ENCODE results near the gene RBM4B. TPM values are rescaled to one million over a fixed set of nuclear protein-coding genes. Genes with fewer than 3 reads are reported as not detected.

The RBM4B gene
- total and polyA plus RNA-seq, 2 experiments from 2014 or later: 28.0 to 31.0 TPM

DNA sequence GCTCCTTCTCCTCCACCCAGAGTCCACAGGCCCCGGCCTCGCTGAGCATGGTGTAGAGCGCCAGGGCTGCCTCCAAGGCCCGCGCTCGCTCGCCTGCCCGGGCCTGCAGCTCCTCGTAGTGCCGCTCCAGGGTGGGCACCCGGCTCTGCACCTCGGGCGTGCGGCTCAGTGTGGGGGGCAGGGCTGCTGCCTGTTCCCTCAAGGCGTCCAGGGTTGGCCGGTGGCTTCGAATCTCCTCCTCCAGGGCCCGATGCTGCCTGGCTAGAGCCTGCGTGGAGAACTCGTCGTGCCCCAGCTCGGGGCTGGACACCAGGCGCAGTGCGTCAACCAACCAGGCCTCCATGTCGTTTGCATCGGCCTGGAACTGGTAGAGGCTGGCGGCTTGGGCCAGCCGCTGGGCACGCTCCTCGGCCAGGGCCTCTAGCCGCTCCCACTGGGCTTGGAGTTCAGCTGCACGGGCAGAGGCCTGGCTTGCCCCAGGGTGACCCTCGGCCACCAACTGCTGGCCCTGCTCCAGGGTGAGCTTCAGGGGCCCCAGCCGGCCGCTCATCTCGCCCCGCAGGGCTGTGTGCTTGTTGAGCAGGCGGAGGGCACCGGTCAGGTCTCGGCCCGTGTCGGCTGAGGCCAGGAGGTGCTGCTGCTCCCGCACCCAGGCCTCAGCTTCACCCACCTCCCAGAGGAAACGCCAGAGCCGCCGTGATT is 27.1 kb upstream of the RBM4B start:
- no peaks in the 10 kb centered on the region for H3K36me3 ChIP-seq (ENCODE audit: insufficient read depth)
- DNase-seq (ENCODE audit: low spot score) (no peak), ATAC-seq (no peak; the same call in none of the 3 replicates)
- H3K4me3 ChIP-seq: no peak overlapping the region
- no peaks in the 10 kb centered on the region for H3K79me2 ChIP-seq (replicated peaks; ENCODE audit: insufficient read depth)
- Mint-ChIP-seq H3K4me3 (no peak overlapping the region), H3K27ac (no peak overlapping the region), H3K9me3 (no peaks in the 10 kb centered on the region; the same call in 2 of the 3 replicates), H3K27me3 (ENCODE audit: insufficient read depth, low read depth, poor library complexity) (peaks cover 4% of the 10 kb centered on the region), H3K36me3 (ENCODE audit: low read depth) (peaks cover 48% of the 10 kb centered on the region), H3K4me1 (no peaks in the 10 kb centered on the region; the same call in 2 of the 3 replicates)
- no peak overlapping the region for H3K4me2 ChIP-seq
- H3K9me2 ChIP-seq (ENCODE audit: insufficient read depth): no peaks in the 10 kb centered on the region
- H3K27ac ChIP-seq (ENCODE audit: low read depth): no peak overlapping the region
- no peaks in the 10 kb centered on the region for H3K4me1 ChIP-seq (ENCODE audit: insufficient read depth)
- TF ChIP-seq EZH2 (IDR thresholded peaks at IDR 0.05; ENCODE audit: low read depth, unreplicated experiment) (no peak), NANOG (IDR thresholded peaks at IDR 0.05; ENCODE audit: borderline replicate concordance) (no peak), EZH2phosphoT487 (IDR thresholded peaks at IDR 0.05; ENCODE audit: unreplicated experiment) (no peak), ZNF114 (CRISPR knock-in tag; IDR thresholded peaks at IDR 0.05) (no peak), CREB1 (CRISPR knock-in tag; IDR thresholded peaks at IDR 0.05; ENCODE audit: low read depth) (no peak), POLR2AphosphoS5 (IDR thresholded peaks at IDR 0.05; ENCODE audit: low read depth) (no peak), STAT1 (IDR thresholded peaks at IDR 0.05; ENCODE audit: unreplicated experiment) (no peak), JUNB (IDR thresholded peaks at IDR 0.05; ENCODE audit: unreplicated experiment) (no peak), ZNF331 (CRISPR knock-in tag; IDR thresholded peaks at IDR 0.05; ENCODE audit: low read depth) (no peak)
- TF ChIP-seq, protein P1, sequence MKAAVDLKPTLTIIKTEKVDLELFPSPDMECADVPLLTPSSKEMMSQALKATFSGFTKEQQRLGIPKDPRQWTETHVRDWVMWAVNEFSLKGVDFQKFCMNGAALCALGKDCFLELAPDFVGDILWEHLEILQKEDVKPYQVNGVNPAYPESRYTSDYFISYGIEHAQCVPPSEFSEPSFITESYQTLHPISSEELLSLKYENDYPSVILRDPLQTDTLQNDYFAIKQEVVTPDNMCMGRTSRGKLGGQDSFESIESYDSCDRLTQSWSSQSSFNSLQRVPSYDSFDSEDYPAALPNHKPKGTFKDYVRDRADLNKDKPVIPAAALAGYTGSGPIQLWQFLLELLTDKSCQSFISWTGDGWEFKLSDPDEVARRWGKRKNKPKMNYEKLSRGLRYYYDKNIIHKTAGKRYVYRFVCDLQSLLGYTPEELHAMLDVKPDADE (IDR thresholded peaks at IDR 0.05): no peak
- TF ChIP-seq, protein P2, sequence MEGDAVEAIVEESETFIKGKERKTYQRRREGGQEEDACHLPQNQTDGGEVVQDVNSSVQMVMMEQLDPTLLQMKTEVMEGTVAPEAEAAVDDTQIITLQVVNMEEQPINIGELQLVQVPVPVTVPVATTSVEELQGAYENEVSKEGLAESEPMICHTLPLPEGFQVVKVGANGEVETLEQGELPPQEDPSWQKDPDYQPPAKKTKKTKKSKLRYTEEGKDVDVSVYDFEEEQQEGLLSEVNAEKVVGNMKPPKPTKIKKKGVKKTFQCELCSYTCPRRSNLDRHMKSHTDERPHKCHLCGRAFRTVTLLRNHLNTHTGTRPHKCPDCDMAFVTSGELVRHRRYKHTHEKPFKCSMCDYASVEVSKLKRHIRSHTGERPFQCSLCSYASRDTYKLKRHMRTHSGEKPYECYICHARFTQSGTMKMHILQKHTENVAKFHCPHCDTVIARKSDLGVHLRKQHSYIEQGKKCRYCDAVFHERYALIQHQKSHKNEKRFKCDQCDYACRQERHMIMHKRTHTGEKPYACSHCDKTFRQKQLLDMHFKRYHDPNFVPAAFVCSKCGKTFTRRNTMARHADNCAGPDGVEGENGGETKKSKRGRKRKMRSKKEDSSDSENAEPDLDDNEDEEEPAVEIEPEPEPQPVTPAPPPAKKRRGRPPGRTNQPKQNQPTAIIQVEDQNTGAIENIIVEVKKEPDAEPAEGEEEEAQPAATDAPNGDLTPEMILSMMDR (conservative IDR thresholded peaks at IDR 0.05; ENCODE audit: low read depth in 2 of 2): no peak
- TF ChIP-seq, protein P3, sequence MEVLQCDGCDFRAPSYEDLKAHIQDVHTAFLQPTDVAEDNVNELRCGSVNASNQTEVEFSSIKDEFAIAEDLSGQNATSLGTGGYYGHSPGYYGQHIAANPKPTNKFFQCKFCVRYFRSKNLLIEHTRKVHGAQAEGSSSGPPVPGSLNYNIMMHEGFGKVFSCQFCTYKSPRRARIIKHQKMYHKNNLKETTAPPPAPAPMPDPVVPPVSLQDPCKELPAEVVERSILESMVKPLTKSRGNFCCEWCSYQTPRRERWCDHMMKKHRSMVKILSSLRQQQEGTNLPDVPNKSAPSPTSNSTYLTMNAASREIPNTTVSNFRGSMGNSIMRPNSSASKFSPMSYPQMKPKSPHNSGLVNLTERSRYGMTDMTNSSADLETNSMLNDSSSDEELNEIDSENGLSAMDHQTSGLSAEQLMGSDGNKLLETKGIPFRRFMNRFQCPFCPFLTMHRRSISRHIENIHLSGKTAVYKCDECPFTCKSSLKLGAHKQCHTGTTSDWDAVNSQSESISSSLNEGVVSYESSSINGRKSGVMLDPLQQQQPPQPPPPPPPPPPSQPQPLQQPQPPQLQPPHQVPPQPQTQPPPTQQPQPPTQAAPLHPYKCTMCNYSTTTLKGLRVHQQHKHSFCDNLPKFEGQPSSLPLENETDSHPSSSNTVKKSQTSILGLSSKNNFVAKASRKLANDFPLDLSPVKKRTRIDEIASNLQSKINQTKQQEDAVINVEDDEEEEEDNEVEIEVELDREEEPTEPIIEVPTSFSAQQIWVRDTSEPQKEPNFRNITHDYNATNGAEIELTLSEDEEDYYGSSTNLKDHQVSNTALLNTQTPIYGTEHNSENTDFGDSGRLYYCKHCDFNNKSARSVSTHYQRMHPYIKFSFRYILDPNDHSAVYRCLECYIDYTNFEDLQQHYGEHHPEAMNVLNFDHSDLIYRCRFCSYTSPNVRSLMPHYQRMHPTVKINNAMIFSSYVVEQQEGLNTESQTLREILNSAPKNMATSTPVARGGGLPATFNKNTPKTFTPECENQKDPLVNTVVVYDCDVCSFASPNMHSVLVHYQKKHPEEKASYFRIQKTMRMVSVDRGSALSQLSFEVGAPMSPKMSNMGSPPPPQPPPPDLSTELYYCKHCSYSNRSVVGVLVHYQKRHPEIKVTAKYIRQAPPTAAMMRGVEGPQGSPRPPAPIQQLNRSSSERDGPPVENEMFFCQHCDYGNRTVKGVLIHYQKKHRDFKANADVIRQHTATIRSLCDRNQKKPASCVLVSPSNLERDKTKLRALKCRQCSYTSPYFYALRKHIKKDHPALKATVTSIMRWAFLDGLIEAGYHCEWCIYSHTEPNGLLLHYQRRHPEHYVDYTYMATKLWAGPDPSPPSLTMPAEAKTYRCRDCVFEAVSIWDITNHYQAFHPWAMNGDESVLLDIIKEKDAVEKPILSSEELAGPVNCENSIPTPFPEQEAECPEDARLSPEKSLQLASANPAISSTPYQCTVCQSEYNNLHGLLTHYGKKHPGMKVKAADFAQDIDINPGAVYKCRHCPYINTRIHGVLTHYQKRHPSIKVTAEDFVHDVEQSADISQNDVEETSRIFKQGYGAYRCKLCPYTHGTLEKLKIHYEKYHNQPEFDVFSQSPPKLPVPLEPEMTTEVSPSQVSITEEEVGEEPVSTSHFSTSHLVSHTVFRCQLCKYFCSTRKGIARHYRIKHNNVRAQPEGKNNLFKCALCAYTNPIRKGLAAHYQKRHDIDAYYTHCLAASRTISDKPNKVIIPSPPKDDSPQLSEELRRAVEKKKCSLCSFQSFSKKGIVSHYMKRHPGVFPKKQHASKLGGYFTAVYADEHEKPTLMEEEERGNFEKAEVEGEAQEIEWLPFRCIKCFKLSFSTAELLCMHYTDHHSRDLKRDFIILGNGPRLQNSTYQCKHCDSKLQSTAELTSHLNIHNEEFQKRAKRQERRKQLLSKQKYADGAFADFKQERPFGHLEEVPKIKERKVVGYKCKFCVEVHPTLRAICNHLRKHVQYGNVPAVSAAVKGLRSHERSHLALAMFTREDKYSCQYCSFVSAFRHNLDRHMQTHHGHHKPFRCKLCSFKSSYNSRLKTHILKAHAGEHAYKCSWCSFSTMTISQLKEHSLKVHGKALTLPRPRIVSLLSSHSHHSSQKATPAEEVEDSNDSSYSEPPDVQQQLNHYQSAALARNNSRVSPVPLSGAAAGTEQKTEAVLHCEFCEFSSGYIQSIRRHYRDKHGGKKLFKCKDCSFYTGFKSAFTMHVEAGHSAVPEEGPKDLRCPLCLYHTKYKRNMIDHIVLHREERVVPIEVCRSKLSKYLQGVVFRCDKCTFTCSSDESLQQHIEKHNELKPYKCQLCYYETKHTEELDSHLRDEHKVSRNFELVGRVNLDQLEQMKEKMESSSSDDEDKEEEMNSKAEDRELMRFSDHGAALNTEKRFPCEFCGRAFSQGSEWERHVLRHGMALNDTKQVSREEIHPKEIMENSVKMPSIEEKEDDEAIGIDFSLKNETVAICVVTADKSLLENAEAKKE (CRISPR knock-in tag; IDR thresholded peaks at IDR 0.05): no peak
- TF ChIP-seq, protein P4, sequence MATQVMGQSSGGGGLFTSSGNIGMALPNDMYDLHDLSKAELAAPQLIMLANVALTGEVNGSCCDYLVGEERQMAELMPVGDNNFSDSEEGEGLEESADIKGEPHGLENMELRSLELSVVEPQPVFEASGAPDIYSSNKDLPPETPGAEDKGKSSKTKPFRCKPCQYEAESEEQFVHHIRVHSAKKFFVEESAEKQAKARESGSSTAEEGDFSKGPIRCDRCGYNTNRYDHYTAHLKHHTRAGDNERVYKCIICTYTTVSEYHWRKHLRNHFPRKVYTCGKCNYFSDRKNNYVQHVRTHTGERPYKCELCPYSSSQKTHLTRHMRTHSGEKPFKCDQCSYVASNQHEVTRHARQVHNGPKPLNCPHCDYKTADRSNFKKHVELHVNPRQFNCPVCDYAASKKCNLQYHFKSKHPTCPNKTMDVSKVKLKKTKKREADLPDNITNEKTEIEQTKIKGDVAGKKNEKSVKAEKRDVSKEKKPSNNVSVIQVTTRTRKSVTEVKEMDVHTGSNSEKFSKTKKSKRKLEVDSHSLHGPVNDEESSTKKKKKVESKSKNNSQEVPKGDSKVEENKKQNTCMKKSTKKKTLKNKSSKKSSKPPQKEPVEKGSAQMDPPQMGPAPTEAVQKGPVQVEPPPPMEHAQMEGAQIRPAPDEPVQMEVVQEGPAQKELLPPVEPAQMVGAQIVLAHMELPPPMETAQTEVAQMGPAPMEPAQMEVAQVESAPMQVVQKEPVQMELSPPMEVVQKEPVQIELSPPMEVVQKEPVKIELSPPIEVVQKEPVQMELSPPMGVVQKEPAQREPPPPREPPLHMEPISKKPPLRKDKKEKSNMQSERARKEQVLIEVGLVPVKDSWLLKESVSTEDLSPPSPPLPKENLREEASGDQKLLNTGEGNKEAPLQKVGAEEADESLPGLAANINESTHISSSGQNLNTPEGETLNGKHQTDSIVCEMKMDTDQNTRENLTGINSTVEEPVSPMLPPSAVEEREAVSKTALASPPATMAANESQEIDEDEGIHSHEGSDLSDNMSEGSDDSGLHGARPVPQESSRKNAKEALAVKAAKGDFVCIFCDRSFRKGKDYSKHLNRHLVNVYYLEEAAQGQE (IDR thresholded peaks at IDR 0.05; ENCODE audit: unreplicated experiment): no peak
- no peak overlapping the region for H2AFZ ChIP-seq
- no peaks in the 10 kb centered on the region for H3F3A ChIP-seq (replicated peaks; ENCODE audit: low read depth)
- no peaks in the 10 kb centered on the region for H3K27me3 ChIP-seq (ENCODE audit: insufficient read depth)
- no peaks in the 10 kb centered on the region; the same call in 1 of the 2 replicates for H4K20me1 ChIP-seq (replicated peaks; ENCODE audit: insufficient read depth)
